ENCODE results near the gene LIFR.
"Not testable (repeated sequence)": the region's sequence is repeated elsewhere in the genome, so short reads cannot be mapped to it uniquely, and the experiment has no call there.

The LIFR gene

DNA sequence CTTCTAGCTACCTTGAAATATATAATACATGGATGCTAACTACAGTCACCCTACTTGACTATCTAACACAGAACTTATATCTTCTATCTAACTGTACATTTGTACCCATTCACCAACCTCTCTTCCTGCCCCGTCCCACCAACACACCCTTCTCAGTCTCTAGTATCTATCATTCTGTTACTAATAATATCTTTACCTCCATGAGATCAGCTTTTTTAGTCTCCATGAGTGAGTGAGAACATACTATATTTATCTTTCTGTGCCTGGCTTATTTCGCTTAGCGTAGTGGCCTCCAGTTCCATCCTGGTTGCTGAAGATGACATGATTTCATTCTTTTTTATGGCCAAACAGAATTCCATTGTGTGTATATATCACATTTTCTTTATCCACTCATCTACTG lies 37.0 kb downstream of the LIFR start:
- ATAC-seq = no peak
- no peak for DNase-seq

DNA sequence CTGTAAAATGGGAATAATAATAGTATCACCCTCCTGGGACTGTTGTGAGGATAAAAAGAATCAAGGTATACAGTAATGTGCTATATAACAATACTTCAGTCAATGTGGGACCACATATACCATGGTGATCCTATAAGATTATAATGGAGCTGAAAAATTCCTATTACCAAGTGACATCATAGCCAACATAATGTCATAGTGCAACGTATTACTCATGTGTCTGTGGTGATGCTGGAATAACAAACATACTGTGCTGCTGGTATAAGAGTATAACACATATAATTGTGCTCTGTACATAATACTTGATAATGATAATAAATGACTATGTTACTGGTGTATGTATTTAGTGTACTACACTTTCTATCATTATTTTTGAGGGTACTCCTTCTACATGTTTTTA lies 38.1 kb downstream of the LIFR start:
- DNase-seq (no peak), ATAC-seq (no peak)

DNA sequence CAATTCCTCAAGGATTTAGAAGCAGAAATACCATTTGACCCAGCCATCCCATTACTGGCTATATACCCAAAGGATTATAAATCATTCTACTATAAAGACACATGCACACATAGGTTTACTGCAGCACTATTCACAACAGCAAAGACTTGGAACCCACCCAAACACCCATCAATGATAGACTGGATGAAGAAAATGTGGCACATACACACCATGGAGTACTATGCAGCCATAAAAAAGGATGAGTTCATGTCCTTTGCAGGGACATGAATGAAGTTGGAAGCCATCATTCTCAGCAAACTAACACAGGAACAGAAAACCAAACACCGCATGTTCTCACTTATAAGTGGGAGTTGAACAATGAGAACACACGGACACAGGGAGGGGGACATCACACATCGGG lies 39.8 kb downstream of the LIFR start:
- not testable (repeated sequence) for ATAC-seq, DNase-seq

DNA sequence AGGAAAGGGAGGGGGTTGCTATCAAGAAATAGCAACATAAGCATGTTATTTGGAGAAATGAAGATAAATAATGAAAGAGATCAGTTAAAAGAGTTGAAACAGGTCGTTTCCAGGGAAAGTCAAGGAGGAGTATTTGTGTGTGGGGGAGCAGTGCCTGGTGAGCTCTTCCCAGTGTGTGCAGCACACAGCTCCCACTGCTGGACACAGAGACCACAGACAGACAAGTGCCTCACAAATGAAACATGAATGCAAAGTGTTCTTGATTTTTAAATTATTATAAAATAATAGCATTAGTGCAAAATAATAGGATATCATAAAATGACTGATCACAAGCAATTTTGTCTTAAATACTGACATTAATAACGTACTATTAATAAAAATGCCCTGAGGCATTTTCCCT lies 40.8 kb downstream of the LIFR start:
- DNase-seq = no peak
- ATAC-seq = no peak

DNA sequence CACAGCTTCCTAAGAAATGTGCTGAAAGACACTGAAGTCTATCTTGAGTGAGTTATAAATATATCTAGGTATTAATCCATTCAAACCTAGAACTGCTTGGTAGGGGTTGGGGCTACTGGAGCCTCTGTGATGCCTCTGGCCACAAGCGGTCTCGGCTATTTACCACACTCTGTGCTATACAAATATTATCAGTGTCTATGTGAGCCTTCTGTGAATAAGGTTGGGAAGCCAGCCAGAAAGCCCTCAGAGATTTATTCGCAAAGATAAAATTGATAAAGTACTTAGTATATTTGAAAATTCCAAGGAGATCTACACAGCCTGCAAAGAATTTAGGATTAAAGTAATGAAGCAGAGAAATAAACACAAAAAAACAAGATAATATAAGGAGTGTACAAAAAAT lies 41.4 kb downstream of the LIFR start:
- DNase-seq (no peak), ATAC-seq (no peak)

DNA sequence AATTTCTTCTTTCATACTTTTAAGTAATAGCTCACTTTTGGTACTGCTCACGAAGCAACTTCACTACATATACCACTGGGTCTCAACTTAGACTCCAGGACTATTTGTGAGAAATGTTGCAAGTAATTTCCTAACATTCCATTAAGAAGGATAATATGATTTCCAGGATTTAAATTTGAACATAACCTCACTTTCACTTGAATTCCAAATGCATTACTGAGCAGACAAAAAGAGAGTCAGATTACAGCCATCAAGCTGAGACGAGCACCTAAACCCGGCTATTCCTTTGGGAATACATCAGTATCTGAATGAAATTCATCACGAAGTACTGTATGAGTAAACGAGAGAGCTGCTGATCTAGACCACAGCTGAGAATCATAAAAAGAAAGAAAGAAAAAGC lies 47.3 kb downstream of the LIFR start:
- DNase-seq = no peak

DNA sequence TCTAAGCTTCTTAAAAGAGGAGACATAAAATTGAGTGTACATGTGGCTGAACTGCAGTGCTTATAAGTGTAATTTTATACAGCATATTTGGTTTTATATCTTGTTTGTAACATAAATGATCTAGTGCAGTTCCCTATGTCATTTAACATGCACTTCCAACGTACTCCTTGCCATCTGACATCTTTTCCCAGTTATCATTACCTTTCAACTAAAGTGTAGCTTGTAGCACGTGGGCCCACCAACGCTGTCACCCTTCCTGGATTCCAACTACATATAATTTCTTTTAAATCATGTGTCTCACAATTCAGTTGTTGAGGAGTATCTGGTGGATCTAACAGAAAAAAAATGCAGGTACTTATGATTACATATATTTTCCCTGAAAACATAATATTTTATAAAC lies 50.1 kb downstream of the LIFR start:
- ATAC-seq (no peak), DNase-seq (no peak)

More for the DNA sequence above, 47.3 kb downstream of the LIFR start:
- no peak for ATAC-seq

DNA sequence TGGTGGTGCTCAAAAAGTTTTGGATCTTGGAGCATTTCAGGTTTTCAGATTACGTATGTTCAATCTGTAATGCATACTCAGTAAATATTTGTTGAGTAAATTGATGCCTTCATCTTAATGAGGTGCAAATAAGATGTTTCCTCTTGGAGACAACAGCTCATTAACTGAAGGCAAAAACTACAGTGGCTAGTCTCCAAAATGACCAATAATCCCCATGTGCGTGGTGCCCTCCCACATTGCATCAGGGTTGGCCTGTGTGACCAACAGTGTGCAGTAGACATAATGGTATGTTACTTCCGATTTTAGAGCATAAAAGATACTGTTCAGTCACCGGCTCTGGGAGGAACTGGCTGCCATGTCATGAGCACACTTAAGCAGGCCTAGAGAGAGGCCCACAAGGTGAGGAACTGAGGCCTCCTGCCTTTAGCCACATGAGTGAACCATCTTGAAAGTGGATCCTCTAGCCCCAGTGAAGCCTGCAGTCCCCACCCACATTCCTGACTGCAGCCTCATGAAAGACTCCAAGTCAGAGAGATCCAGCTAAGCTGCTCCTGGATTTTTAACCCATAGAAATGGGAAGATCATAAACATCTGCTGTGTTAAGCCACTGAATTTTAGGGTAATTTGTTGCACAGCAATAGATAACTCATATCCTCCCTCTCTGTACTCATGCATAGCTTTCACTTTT lies 55.7 kb downstream of the LIFR start:
- ATAC-seq = no peak
- no peak for DNase-seq

DNA sequence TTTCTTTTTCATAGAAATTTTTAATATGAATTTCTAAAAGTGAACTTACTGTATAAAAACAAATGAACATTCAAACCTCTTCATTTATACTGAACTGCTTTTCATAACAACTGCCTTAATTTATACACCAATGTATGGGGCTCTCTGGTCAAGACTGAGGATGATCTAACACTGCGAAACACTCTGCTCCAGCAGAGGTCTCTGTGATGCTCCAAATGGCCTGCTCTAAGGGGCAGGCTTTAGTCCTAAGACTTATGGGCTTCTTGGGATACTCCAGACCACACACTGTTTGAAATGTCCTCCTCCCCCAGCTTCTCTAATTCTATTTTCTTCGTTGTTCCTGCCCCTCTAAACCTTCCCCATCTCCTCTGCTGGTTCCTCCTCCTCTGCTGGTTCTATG lies 58.5 kb downstream of the LIFR start:
- ATAC-seq = no peak
- no peak for DNase-seq

DNA sequence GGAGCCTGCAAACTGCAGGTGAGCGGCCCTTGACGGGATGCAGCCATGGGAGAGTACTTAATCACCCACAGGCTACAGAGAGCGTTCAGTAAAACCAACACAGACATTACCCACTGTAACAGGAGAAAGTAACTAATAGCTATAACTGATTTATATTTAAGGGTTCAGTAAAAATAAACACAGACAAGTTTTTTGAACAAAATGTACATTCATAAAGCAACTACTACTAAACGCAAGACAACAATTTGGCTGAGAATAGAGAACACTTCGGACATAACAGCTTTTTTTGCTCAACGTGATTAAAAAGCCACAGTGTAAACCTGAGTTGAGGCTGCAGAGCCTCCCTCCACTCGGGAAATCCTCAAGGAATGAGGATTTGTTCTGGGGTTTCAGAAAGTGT lies 61.7 kb downstream of the LIFR start:
- ATAC-seq = no peak

DNA sequence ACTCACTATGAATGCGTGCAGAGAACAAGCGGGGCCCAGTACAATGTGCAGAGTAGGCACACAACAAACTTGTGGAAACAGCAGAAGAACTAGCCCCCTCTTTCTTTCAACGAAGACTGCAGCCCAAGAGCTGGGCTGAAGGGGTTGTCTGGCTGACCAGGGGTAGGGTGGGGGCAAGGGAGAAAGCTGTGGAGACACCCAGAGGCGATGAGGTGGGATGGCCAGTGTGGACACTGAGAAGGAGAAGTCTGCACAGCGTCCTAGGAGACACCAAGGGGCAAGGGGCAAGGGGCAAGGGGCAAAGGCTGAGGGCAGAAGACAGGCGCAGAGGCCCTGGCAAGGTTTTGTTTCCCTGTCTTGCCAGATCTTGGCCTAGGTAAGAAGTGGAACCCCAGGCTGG lies 62.3 kb downstream of the LIFR start:
- ATAC-seq = no peak

More for the DNA sequence above, 61.7 kb downstream of the LIFR start:
- DNase-seq = no peak

DNA sequence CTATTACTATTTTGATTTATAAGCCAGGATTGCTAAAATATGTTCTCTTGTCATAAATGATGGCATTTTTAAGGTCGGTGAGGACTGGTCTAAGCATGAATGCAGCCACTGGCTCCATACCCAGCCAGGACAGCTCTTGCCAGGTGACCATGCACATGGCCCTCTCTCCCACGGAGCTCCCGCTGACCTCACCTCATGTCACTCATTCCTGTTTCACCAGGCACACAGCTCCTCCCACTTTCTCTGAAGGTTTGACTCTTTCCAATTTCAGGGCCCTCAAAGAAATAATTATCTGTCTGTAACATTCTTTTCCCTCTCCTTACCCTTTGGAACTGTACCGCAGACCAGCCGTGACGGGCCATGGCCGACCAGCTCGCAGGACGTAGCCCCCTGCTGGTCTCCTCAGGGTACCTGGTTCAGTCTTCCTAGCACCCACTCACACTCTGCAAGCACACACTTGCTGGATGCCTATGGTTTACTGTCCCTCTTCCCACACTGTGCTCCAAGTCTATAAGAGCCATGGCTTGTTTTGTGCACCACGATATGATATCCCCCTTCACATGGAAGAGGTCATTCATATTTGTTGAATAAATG lies 72.5 kb downstream of the LIFR start:
- ATAC-seq (no peak), DNase-seq (no peak)

More for the DNA sequence above, 62.3 kb downstream of the LIFR start:
- no peak for DNase-seq

DNA sequence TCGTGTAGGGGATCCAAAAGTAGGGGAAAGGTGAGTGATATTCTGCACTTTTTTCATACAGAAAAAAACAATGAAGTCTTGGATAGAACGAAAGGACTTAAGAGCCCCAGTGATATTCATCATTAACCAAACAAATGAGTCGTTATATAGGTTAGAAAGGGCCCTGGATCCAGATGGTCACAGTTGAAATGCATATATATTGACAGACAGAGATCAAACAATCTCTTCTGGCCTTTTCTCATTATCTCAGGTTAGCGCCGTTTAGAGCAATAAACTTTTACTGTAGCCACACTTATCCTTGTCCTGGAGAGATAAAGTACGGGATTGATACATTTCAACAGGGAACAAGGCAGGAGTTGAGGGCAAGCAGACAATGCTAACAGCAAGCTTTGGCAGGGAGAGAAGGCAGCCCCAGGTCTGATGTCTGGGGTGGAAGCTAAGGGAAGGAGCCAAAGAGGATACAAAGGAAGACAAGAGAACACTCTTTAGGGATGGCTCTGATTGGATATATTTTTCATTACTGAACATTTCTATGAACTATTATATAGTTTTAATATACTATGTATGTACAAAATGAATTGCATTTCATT lies 77.0 kb downstream of the LIFR start:
- no peak for DNase-seq
- no peak for ATAC-seq

DNA sequence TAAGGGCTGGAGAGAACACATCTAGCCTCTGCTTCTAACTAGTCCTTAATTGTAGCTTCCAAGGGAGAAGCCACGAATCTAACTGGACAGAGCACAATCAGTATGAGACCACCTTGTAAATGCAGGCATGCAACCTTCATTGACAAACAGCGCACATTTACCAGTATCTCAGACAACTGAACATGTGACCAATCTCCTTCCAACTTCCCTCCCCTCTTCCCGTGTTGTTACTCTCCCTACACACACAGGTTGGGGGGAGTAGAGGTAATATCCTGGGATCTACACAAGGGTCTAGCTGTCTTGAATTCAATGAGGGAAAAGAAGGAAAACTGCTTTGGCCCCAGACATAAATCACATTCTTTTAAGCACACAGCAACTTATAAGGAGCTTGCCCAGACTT lies 77.6 kb downstream of the LIFR start:
- no peak for DNase-seq

DNA sequence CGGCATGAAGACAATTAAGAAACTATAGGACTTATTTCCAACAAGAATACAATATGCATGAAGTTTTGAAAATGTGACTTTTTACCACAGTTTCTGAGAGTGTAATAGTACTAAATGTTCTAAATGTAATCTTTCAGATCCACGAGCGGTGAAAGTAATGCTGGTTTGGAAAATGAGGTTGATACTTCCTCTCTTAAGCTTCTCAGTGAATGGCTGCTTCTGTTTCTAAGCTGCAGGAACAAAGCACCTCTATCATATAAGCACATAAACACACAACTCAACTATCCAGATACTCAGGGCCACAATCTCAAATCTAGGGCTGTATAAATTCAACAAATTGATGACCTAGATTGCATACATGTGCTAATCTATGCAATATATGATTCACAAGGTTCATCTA lies 78.3 kb downstream of the LIFR start:
- DNase-seq = no peak
- no peak for ATAC-seq

More for the DNA sequence above, 77.6 kb downstream of the LIFR start:
- ATAC-seq = no peak

DNA sequence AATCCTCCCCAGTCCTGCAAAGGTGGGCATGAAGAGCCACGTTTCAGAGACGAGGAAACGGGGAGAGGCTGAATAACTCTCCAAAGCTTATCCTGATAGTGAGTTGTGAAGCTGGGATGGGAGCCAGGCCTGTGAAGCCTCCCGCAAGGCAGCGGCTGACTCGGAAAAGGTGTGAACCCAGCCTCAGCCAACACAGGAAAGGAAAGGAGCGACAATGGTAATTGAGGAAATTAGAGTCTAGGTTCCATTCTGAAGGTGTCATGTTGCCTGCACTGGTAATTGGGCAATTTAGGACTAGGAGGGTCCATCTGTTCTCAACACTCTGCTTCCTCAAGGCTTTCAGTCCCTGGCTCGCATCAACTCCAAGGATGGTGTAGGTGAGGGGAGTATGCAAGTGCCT lies 83.4 kb downstream of the LIFR start:
- no peak for ATAC-seq
- DNase-seq = no peak

DNA sequence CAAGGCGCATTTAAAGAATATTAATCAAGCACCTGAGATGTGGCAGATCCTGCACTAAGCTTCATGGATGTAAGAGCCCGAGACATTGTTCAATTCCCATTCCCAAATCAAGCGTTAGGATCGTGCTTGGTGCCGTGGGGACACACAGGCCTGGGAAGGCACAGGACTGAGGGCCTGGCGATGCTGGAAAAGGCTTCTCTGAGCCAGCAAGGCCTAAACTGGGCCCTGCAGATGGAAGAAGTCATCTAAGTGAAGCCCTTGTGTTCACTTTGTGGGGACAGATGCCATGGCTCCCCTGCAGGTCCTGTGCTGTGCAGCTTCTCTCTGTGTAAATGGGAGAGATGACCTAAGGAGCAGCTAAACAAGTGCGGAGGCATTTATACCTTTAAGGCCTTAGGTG lies 83.9 kb downstream of the LIFR start:
- ATAC-seq (no peak), DNase-seq (no peak)

DNA sequence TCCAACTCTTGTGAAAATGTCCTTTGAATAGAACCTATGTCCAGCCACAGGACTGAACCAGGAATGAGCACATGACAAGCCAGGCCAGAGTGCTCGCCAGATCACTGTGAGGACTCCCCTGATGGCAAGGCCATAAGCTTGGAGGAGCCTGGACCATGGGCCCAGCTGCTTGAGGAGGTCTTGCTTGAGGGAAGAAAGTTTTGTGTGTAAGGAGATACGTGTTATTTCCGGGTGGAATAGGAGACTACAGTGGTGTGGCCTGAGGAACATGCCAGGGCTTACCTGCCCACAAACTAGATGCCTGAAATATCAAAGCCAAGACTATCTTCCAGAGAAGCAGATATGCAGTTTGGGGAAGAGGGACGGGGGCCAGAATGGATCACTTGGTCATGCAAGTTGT lies 84.7 kb downstream of the LIFR start:
- ATAC-seq = no peak
- no peak for DNase-seq

DNA sequence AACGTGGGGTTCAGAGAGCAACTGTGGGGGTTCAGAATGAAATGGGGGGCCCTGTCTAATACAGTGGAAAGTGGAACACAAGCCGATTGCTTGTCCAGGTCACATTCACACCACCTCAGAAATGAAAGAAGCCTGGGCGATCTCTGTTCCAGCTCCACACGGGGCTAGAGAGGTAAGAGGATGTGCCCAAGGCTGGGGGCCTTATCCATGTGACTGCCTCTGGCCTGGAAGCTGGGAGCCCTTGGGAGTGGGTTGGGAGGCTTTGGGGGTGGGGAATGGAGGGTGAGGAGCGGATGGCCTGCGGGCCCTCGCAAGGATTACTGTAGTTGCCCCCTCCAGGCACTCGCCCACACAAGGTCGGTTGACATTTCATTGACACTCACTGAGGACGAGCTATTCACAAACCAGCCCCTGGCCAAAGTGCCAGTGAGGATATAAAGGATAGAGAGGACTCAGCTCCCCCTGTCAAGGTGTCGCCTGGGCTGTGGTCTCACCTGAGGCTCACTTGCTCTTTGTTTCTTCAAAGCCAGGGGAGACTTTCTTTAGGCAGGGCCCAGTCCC lies 86.7 kb downstream of the LIFR start:
- no peak for ATAC-seq
- DNase-seq = no peak

DNA sequence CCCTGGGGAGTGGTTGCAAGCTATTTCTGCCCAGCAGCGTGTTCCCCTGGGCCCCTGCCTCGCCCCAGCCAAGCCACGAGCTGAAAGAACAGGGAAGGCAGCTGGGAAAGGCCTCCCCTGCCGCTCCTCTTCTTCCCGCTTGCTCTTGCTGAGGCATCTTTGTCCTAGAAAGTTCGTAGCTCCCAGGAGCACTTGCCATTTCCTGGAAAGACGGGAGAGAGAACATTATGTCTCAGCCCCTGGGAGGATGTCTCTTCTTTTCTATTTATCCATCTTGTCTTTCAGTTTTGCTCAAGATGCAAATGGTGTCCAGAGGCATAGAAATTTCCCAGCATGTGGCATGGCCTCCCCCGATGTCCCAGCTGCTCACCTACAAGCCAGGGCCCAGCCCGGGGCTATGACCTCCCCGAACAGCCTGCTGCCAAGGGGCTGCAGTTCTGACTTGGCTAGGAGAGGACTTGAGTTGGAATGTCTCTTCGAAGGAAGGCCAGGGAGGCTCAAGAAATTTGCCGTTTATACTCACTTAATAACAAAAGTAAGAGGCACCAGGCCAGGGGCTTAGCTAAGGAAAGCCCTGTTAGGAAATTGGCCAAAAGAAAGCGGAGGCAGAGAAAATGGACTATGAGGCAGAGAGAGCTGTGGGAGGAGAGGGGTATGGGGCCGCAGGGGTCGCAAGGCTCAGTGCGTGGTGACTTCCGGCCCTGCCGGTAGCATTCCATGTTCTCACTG lies 87.3 kb downstream of the LIFR start:
- DNase-seq (no peak), ATAC-seq (no peak)

DNA sequence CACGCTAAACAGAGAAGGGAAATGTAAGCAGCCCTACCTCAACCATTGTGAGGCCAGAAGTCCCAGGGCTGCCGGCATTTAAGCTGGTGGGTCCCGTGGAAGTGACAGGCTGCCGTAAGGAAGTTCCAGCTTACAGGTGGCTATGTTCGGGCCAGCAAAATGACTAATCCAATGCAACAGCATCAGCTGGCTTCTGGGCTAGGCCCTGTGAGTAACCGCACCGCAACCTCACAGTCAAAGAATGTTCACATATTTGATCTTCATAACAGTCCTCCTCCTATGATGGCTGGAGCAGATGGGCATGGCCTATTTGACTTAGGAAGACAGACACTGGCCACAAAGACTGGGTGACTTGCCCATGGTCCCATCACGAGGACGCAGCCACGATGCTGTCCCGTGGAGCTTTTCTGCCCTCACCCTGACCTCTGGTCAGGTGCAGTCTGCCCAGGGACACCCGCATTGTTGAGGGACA lies 88.2 kb downstream of the LIFR start:
- ATAC-seq = no peak

DNA sequence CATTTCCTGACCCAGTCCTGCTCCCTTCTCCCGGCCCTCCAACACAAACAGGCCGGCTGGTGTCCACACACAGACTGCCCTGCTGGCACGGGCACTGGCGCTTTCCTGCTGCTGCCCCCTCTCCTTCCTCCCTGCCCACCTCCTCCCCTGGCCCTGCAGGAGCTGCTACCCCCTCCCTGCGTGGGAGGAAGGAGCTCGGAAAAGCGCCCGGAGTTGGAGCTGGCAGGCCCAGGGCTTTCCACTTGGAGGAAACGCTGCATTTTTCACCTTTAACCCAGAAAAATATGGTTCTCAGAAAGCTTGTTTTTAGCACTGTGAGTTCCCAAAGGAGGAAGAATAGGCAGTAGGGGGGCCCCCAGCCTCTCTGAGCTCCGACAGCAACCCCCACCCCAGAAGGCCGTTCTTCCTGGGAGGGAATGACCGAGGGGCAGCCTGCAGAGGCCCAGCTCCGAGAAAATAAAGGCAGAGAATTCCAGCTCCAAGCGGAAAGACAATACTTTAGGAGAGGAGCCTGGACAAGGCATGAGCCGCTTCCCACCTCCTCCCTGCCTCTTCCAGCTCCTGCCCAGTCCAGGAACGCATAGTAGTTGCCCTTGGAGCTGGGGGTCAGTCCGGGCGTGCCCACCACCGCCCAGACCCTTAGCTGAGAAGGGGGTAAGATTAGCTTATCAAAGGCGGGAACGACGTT lies 88.9 kb downstream of the LIFR start:
- DNase-seq (no peak), ATAC-seq (no peak)

More for the DNA sequence above, 88.2 kb downstream of the LIFR start:
- DNase-seq = no peak
